GM21515 (cell line): ENCODE results near the gene TMEM229B.
"Not testable (repeated sequence)": the region's sequence is repeated elsewhere in the genome, so short reads cannot be mapped to it uniquely, and the experiment has no call there.

Experiments
- ATAC-seq: cut with Tn5 transposase; IDR thresholded peaks from one replicate; pipeline ENCODE4 v1.9.1; 2021; ENCODE audit not compliant: unreplicated experiment

The TMEM229B gene

DNA sequence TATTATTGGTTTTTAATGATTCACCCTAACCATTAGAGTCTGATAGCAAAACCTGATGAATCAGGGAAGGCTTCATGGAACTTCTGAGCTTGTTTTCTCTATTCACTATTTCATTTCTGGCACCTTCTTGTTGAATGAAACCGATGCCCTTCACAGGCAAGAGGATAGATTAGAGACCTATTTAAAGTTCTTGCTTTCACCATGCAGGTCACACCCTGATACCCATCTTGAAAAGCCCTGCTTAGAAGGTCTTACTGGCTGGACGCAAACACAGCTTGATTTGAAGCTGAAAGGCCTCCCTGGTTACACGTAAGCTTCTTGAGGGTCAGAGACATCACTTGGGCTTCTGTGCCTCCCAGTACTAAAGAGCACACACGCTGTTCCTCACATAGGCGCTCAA, 29.2 kb downstream of the TMEM229B start:
- ATAC-seq, result no peak

DNA sequence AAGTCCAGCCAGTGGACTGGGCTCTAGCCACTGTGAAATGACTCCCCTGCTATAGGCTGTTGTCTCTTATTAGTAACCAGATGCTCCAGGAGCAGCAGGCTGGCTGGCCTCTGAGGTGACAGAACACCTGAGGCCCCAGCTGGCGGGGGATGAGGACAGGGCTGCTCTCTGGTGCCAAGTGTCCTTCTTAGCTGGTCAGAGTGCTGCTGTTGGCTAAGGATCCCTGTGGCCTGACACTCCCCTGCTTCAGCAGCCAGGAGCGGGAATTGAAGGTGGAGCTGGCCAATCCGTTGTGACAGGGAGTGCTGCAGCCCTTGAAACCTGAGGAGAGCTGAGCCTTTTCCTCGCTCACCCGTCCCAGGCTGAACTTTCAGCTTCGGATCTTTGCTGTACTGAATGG, 30.7 kb downstream of the TMEM229B start:
- no peak for ATAC-seq

DNA sequence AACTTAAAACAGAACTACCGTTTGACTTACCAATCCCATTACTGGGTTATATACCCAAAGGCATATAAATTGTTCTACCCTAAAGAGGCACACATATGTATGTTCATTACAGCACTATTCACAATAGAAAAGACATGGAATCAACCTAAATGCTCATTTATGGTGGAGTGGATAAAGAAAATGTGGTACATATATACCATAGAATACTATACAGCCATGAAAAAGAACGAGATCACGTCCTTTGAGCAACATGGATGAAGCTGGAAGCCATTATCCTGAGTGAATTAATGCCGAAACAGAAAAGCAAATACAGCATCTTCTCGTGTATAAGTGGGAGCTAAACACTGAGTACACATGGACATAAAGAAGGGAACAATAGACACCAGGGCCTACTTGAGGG, 31.8 kb downstream of the TMEM229B start:
- no peak for ATAC-seq

DNA sequence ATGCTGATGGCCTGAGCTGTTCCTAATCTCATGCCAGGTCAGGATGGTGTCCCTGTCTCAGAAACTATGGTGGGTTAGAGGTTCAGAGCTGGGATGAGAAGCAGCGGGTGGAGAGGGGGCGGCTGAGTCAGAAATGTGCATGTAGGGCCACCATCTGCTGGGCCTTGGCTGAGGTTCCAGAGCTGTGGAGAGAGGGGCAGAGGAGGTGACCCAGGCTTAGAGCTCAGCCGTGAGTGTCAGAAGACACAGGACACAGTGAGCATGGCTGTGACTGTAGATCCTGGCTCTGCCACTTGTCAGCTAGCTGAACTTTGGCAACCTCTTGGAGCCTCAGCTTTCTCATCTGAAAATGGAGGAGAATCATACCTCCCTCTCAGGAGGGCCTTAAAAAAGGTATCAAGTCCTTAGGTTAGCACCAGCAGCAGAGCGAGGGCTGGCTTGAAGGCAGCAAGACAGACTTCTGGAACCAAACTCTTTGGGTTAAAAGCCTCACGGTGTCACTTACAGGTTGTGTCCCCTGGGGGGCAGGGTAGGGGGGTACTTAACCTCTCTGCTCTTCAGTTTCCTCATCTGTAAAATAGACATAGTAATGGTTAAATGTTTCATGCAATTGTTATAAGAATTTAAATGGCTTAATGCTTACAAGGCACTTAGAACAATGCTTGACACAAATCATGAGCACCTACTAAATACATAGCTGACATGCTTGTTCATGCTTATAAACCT, 34.8 kb downstream of the TMEM229B start:
- no peak for ATAC-seq

DNA sequence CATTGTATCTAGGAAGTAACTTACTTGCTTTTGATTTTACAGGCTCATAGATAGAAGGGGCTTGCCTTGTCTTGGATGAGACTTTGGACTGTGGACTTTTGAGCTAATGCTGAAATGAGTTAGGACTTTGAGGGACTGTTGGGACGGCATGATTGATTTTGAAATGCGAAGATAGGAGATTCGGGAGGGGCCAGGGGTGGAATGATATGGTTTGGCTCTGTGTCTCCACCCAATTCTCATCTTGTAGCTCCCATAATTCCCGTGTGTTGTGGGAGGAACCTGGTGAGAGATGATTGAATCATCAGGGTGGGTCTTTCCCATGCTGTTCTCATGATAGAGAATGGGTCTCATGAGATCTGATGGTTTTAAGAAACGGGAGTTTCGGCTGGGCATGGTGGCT, 36.9 kb downstream of the TMEM229B start:
- not testable (repeated sequence) for ATAC-seq

DNA sequence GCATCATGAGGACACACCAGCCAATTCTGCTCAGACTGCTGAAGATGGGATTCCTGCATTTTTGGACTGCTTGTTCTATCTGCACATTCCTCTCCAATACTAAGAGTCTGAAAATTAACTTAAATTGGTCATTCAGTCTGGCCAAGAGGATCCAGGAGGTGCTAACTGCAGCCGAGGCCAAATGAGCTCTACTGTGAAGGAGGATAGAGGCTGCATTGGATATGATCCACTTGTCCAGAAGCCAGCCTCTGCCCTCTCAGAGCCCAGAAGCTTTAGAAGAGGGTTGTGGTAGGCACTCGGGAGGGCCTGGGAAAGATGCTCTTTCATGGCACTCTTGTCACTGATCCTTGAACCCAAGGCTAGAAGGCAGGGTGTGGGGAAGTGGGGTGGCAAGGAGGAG, 39.4 kb downstream of the TMEM229B start:
- no peak for ATAC-seq

DNA sequence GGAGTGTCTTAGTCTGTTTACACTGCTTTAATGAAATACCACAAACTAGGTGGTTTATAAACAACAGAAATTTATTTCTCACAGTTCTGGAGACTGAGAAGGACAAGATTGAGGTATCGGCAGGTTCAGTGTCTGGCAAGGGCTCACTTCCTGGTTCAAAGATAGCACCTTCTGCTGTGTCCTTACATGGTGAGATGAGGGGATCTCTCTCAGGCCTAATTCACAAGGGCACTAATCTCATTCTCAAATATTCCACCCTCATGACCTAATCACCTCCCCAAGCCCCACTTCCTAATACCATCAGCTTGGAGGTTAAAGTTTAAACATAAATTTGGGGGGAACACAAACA, 41.5 kb downstream of the TMEM229B start:
- ATAC-seq, result no peak

DNA sequence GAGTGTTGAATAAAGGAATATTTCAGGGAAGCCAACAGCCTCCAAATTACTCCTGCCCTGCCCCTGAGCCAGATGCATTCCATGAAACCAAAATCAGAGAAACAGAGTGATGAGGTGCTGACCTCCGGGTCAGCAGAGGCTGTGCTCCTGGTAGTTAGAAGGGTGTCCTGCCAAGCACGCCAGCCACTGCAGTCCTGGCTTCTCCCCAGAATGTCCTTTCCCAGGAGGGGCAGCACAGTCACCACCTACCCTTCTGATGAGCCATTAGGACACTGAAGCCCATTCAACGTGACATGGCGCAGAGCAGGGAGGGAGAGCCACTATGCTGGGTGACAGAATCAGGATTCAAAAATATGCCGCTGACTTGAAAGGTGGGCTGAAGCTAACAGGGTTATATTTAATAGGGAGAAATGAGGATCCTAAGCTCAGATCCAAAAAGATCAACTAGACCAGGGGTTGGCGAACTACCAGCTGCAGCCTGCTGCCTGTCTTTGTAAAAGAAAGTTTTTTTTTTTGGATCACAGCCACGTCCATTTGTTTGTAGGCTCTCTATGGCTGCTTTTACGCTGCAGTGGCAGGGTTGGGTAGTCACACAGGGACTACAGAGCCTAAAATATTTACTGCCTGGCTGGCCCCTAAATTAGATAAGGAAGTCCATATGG, 42.0 kb downstream of the TMEM229B start:
- ATAC-seq, result no peak

DNA sequence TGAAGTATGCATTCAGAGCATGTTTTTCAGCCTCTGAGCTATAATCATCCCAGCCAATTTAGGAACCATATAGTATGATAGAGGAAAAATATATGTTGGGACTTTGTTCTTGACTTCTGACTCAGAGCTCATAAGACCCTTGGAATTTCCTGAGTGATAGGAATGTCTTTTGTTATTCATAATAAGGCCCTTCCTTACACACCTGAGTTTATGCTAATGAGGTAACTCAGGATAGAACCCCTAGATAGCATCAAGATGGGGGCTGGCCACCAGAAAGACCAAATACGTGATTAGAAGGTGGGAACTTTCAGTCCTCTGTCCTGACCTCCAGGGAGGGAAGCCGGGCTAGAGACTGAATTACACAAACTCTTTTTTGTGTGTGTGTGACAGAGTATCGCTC, 44.1 kb downstream of the TMEM229B start:
- ATAC-seq, result no peak

DNA sequence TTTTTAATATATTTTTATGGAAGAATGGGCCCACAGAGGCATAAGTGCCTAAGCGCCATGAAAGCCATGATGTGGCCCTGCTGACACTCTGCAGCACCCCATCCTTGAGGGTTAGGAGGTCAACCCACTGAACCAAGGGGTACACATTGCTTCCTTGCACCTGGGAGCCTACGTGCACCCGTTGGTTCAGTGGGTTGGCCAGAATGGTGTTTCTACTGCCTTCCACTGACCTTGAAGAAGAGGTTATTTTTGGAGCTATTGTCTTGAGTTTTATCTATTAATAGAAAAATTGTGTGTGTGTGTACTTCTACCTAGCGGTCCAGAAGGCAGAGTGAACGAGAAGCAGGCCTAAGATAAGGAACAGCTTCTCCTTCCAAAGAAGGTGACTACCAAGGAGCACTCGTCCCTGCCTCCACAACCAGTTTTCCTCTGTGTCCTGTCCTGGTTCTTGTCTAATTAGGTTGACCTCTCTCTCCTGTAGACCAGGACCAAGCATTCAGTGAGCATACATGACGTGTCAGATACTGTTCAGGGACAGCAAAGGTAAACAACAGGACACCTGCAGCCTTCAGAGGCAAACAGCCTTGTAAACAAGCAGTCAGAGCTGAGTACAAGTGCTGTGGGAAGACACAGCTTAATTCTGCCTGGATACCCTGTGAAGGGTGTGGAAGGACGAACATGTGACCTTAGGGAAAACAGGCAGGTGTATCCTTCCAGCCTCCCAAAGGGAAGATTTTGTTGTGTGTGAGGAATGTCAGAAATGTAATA, 46.2 kb downstream of the TMEM229B start:
- no peak for ATAC-seq

DNA sequence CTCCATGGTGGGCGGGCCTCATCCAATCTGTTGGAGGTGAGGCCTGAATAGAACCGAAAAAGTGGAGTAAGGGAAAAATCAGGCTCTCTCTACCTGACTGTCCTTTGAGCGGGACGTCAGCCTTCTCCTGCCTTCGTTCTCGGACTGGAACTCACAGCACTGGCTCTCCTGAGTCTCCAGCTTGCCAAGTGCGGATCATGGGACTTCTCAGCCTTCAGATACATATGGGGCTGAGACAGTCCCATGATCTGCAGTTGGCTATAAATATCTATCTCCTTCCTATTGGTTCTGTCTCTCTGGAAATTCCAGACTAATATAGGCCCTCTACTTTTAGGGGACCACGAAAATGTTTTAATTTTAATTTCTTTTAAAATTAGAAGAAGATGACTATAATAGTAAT, 46.8 kb downstream of the TMEM229B start:
- ATAC-seq, result no peak

DNA sequence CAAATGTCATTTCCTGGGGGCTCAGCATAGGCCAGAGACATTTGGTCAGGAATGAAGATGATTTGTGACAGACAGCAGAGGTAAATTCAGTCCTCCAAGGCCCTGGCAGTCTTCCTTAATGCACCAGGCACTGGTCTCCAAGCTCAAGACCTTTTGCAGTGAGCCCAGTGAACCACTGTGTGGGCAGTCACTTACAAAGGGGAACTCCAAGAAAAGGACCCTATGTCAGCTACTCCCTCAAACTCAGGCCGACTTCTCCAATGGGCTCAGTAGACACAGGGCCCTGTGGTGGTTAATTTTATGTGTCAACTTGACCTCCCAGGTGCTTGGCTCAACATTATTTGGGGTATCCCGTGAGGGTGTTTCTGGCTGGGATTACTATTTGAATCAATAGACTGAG, 47.3 kb downstream of the TMEM229B start:
- no peak for ATAC-seq

DNA sequence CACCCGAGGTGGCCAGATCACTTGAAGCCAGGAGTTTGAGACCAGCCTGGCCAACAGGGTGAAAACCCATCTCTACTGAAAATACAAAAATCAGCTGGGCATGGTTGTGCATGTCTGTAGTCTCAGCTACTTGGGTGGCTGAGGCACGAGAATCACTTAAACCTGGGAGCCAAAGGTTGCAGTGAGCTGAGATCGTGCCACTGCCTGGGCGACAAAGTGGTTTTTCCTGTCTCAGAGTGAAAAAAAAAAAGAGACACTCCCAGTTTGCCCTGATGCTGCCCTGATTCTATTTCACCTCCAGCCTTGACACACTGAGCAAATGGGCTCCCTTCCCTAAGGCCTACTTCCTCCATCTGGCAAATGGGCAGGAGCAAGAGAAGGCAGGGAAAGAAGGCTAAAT, 48.0 kb downstream of the TMEM229B start:
- no peak for ATAC-seq

DNA sequence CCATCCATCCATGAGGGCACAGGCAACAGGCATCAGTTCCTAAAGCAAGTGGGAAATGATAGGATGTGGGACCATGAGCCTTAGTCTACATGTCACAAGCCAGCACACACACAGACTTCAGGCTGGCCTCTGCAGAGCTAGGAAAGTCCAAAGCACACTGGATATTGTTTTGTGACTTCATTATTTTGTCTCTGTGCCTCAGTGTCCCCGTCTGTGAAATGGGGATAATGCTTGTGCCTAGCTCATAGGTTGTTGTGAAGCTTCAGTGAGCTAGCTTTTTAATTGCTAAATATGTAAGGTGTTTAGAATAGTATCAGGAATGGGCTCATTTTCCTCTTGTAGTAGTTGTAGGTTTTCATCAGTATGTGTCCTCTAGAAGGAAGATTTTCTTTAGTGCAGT, 49.6 kb downstream of the TMEM229B start:
- no peak for ATAC-seq

DNA sequence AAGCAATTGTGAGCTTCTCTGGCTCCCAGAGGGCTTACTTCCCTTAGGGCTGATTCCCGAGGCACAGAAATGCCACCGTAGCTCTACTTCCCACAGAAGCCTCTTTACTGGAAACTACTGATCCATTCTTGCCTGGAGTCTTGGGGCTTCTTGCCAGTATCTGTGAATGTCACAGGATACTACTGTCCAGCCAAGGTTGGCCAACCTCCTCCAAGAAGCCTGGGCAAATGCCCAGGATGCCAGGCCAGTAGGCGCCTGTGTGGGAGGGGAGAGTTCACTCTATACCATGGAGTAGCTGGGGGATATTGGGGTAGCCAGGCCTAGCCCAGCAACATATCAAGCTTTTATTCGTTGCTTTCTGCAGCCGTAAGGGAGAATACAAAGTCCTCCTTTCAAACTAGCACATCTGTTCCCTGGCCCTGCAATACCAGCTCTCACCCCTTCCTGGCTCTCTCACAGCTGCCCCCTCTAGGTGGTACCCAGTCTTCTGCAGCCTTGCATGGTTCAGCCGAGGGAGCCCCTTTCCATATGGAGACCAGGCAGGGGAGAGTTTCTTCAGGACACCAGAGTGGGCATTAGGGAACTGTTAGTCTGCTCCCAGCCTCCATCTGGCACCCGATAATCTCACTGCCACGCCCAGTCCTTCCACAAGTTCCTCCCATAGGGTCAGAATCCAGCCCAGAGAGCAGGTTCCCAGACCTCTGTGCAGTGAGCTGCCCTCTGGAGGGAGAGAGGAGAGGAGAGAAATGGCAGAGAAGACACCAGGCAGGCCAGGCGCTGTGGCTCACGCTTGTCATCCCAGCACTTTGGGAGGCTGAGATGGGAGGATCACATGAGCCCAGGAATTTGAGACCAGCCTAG, 52.3 kb downstream of the TMEM229B start:
- no peak for ATAC-seq

DNA sequence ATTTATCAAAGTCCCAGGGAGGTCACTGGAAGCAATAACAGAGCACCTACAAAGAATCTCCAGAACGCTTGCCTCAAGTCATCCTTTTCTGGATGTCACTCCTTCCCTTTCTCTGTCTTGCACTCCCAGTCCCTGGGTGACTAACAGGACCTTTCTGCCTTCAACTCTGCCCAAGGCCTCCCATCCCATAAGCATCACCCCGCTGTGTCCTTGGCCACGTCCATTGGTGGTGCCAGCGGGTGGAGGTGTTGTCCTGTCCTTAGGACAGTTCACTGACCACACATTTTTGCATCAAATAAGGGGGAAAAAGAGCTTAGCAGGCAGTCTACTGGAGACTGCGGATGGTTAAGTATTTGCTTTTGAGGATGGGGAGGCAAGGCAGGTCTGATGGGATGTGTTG, 52.9 kb downstream of the TMEM229B start:
- ATAC-seq, result no peak

DNA sequence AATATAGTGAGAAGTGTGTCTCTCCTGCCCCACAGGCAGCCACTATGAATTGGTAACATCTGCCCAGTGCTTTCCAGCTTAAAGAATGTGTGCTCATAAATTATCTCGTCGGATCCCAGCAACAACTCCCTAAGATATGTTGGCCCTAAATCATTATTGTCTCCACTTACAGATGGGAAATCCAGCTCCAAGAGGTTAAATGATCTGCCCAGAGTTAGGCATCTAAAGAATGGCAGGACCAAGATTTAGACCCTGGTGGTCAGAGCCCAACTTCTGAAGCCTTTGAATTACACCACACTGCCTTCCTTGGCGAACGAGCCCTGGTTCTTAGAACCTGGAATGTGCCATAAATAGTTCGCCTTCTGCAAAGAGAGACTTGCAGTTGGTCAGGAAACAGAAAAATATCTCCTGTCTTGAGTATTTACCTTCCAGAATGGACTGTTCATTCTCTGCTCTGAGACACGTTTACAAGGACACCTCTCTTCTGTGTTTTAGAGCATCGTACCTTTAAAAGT, 56.4 kb downstream of the TMEM229B start:
- no peak for ATAC-seq

DNA sequence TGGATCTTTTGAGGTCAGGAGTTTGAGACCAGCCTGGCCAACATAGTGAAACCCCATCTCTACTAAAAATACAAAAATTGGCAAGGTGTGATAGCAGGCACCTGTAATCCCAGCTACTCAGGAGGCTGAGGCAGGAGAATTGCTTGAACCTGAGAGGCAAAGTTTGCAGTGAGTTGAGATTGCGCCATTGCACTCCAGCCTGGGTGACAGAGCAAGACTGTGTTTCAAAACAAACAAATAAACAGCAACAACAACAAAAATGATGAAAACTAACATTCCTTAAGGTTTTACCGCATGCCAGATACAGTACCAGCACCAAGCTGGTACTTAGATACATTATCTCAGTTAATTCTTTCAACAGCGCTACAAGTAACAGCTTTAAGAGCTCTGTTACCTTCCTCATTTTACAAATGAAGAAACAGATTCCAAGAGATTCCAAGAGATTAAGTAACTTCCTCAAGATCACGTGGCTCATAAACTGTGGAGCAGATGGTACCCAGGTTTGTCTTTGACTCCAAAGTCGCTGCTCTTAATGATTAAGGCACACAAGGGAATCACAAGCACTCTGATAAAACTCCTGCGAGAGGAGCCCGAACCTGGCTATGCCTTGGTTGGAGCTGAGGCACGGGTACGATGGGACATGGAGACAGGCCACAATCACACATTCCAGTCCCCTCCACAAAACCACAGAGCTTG, 58.9 kb downstream of the TMEM229B start:
- ATAC-seq, result no peak

DNA sequence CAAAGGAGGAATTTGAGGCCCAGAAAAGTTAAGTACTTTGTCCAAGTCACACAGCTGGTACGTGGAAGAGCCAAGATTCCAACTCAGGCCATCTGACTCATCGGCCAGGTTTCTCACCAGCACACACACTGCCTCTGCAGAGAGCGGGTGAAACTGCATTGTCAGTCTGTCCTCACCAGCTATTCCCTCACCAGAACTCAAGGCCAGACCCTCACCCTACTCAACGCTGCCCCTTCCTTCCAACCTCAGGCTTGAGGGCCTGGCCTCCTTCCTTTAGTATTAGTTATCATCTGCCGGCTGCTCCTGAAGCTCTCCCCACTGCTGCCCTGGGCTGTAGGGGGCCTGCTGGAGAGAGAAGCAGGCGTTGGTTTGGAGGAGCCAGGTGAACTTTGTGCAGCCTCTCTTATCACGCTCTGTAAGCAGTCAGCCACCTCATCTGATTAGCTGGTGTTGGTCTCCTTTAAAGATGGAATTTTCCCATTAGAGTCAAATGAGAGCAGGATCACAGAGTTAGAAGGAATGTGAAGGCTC, 60.0 kb downstream of the TMEM229B start:
- ATAC-seq, result no peak

DNA sequence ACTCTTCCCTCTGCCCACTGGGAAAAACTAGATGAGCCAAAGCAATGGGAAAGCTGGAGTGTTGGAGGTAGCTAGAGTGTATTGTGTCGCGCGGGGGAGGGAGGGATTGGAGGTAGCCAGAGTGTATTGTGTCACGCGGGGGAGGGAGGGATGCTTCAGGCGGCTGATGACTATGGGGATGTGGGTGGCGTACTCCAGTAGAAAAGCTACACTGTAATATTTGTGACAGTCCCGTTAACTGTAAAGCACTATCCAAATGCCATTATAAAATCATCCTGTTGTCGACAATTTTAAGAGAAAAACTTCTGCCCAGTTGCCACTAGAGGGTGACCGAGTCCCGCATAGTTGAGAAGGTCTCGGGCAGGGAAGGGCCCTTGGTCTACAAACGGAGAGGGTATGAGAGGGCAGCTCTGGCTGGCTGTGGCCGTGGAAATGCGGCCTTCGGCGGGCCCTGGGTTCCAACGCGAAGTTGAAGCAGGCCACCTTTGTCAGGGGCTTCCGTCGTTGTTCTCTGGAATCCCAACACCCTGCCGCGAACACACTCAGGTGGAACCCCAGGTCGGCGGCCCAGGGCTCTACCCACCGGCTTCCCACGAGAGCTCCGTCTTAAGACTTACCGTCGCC, 61.4 kb downstream of the TMEM229B start:
- no peak for ATAC-seq
